ENCODE measurements around the gene TAS2R10. TPM values are rescaled to one million over a fixed set of nuclear protein-coding genes. Genes with fewer than 3 reads are reported as not detected.

Gene TAS2R10
- total and polyA plus RNA-seq, 4 donors: 0.14 to 3.0 (median 0.40) TPM; not detected in 1

DNA sequence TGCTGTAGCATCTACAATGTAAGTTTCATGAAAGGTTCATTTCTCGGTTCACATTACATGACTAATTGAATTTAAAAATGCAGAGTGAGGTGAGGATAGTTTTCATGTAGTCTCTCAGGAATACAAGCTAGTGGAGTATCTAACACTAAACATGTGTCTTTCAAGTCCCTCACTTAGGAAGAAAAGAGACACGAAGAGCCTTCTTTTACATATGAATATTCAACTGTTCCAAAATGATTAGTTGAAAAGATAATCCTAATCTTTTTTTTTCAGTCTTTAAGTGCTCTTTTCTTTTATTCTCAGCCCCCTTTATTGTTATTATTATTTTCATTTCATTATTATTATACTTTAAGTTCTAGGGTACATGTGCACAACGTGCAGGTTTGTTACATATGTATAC lies 12.3 kb upstream of the TAS2R10 start:
- Histone ChIP-seq H3K36me3 (ENCODE audit: control insufficient read depth in 4 of 4, insufficient read depth in 3 of 4, low read depth in 1 of 4, low read length in 3 of 4) (no peaks in the 10 kb centered on the region), H3K9ac (ENCODE audit: low read depth in 1 of 2, low read length in 2 of 2) (no peak overlapping the region), H3K27me3 (ENCODE audit: control insufficient read depth in 4 of 4, insufficient read depth in 4 of 4, low read length in 3 of 4) (no peaks in the 10 kb centered on the region), H3K9me3 (ENCODE audit: control insufficient read depth in 4 of 4, low read length in 3 of 4) (peaks cover 0 to 2% (median 0%) of the 10 kb centered on the region in 4 donors), H3K27ac (ENCODE audit: low read depth in 1 of 2, low read length in 2 of 2) (no peak overlapping the region), H3K4me3 (ENCODE audit: low read depth in 1 of 3, low read length in 3 of 3) (no peak overlapping the region), H3K4me1 (ENCODE audit: control insufficient read depth in 4 of 4, insufficient read depth in 4 of 4, low read length in 3 of 4) (no peaks in the 10 kb centered on the region)
- TF ChIP-seq GABPA (IDR thresholded peaks at IDR 0.05 in 1 of 2, conservative IDR thresholded peaks at IDR 0.05 in 1 of 2): no peak
- no peak for DNase-seq (ENCODE audit: low spot score)
- WGBS: 90% methylated on average over 3 of the region's 3 CpGs

DNA sequence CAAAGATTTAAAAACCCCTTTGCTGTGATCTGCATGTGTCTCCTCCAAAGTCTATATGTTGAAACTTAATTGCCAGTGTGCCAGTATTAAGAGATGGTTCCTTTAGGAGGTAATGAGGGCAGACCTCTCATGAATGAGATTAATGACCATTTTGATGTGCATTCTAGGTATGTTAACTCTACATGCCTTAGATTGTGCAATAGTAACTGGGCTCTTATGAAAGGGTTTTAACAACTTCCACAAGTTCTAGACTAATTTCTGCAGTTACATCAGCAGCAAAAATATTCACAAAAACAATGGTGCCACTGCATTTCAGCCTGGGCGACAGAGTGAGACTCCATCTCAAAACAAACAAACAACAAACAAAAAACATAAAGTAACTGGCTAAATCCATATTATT lies 3.8 kb upstream of the TAS2R10 start:
- Histone ChIP-seq H3K4me1 (ENCODE audit: control insufficient read depth in 4 of 4, insufficient read depth in 4 of 4, low read length in 3 of 4) (no peaks in the 10 kb centered on the region), H3K36me3 (ENCODE audit: control insufficient read depth in 4 of 4, insufficient read depth in 3 of 4, low read depth in 1 of 4, low read length in 3 of 4) (no peaks in the 10 kb centered on the region), H3K27ac (ENCODE audit: low read depth in 1 of 2, low read length in 2 of 2) (no peak overlapping the region), H3K4me3 (ENCODE audit: low read depth in 1 of 3, low read length in 3 of 3) (no peak overlapping the region), H3K27me3 (ENCODE audit: control insufficient read depth in 4 of 4, insufficient read depth in 4 of 4, low read length in 3 of 4) (no peaks in the 10 kb centered on the region), H3K9ac (ENCODE audit: low read depth in 1 of 2, low read length in 2 of 2) (no peak overlapping the region), H3K9me3 (ENCODE audit: control insufficient read depth in 4 of 4, low read length in 3 of 4) (no peaks in the 10 kb centered on the region)
- DNase-seq (ENCODE audit: low spot score): no peak
- WGBS: 94% methylated on average over 1 of the region's 1 CpG
- TF ChIP-seq, protein P1, sequence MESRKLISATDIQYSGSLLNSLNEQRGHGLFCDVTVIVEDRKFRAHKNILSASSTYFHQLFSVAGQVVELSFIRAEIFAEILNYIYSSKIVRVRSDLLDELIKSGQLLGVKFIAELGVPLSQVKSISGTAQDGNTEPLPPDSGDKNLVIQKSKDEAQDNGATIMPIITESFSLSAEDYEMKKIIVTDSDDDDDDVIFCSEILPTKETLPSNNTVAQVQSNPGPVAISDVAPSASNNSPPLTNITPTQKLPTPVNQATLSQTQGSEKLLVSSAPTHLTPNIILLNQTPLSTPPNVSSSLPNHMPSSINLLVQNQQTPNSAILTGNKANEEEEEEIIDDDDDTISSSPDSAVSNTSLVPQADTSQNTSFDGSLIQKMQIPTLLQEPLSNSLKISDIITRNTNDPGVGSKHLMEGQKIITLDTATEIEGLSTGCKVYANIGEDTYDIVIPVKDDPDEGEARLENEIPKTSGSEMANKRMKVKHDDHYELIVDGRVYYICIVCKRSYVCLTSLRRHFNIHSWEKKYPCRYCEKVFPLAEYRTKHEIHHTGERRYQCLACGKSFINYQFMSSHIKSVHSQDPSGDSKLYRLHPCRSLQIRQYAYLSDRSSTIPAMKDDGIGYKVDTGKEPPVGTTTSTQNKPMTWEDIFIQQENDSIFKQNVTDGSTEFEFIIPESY (IDR thresholded peaks at IDR 0.05): no peak
- no peak for TF ChIP-seq YY1 (IDR thresholded peaks at IDR 0.05)
- TF ChIP-seq, protein P2, sequence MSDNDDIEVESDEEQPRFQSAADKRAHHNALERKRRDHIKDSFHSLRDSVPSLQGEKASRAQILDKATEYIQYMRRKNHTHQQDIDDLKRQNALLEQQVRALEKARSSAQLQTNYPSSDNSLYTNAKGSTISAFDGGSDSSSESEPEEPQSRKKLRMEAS (IDR thresholded peaks at IDR 0.05): no peak
- no peak for TF ChIP-seq HNF4G (IDR thresholded peaks at IDR 0.05)
- no peak for TF ChIP-seq JUND (IDR thresholded peaks at IDR 0.05)
- TF ChIP-seq FOXA2 (IDR thresholded peaks at IDR 0.05): no peak
- no peak for TF ChIP-seq NR2F2 (IDR thresholded peaks at IDR 0.05)
- TF ChIP-seq GABPA (IDR thresholded peaks at IDR 0.05 in 1 of 2, conservative IDR thresholded peaks at IDR 0.05 in 1 of 2): no peak

DNA sequence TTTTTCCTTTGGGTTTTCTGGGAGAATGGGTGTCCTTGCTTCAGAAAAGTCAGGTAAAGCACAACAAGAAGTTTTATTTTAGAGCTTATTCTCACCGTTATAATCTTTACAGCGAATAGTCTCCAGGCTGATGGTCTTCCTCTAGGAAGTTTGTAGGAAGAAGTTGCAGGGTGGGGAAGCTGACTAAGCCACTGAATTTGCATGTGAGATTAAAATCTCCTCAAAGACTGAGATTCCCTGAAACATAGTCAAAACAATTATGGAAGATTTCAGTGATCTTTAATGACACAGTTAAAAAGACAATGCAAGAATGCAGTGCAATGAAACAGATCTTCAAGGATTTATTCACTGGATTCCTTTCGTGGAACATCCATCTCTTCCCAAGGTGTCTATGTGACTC lies 1.2 kb downstream of the TAS2R10 start:
- Histone ChIP-seq H3K36me3 (ENCODE audit: control insufficient read depth in 4 of 4, insufficient read depth in 3 of 4, low read depth in 1 of 4, low read length in 3 of 4) (no peaks in the 10 kb centered on the region), H3K4me3 (ENCODE audit: low read depth in 1 of 3, low read length in 3 of 3) (no peak overlapping the region), H3K9me3 (ENCODE audit: control insufficient read depth in 4 of 4, low read length in 3 of 4) (no peaks in the 10 kb centered on the region), H3K27ac (ENCODE audit: low read depth in 1 of 2, low read length in 2 of 2) (no peak overlapping the region), H3K27me3 (ENCODE audit: control insufficient read depth in 4 of 4, insufficient read depth in 4 of 4, low read length in 3 of 4) (no peaks in the 10 kb centered on the region), H3K9ac (ENCODE audit: low read depth in 1 of 2, low read length in 2 of 2) (no peak overlapping the region), H3K4me1 (ENCODE audit: control insufficient read depth in 4 of 4, insufficient read depth in 4 of 4, low read length in 3 of 4) (no peaks in the 10 kb centered on the region)
- 87% methylated on average over 3 of the region's 3 CpGs for WGBS
- DNase-seq (ENCODE audit: low spot score): no peak
- TF ChIP-seq HNF4A (conservative IDR thresholded peaks at IDR 0.05) (no peak), SP1 (IDR thresholded peaks at IDR 0.05) (no peak), NR2F2 (IDR thresholded peaks at IDR 0.05) (no peak), RAD21 (IDR thresholded peaks at IDR 0.05) (no peak), FOXA2 (IDR thresholded peaks at IDR 0.05) (no peak), GABPA (IDR thresholded peaks at IDR 0.05 in 1 of 2, conservative IDR thresholded peaks at IDR 0.05 in 1 of 2) (no peak)
- TF ChIP-seq, protein P3, sequence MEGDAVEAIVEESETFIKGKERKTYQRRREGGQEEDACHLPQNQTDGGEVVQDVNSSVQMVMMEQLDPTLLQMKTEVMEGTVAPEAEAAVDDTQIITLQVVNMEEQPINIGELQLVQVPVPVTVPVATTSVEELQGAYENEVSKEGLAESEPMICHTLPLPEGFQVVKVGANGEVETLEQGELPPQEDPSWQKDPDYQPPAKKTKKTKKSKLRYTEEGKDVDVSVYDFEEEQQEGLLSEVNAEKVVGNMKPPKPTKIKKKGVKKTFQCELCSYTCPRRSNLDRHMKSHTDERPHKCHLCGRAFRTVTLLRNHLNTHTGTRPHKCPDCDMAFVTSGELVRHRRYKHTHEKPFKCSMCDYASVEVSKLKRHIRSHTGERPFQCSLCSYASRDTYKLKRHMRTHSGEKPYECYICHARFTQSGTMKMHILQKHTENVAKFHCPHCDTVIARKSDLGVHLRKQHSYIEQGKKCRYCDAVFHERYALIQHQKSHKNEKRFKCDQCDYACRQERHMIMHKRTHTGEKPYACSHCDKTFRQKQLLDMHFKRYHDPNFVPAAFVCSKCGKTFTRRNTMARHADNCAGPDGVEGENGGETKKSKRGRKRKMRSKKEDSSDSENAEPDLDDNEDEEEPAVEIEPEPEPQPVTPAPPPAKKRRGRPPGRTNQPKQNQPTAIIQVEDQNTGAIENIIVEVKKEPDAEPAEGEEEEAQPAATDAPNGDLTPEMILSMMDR (IDR thresholded peaks at IDR 0.05; ENCODE audit: low read depth, low read length, missing input control): no peak
- TF ChIP-seq, protein P4, sequence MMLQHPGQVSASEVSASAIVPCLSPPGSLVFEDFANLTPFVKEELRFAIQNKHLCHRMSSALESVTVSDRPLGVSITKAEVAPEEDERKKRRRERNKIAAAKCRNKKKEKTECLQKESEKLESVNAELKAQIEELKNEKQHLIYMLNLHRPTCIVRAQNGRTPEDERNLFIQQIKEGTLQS (IDR thresholded peaks at IDR 0.05): no peak
- TF ChIP-seq, protein P5, sequence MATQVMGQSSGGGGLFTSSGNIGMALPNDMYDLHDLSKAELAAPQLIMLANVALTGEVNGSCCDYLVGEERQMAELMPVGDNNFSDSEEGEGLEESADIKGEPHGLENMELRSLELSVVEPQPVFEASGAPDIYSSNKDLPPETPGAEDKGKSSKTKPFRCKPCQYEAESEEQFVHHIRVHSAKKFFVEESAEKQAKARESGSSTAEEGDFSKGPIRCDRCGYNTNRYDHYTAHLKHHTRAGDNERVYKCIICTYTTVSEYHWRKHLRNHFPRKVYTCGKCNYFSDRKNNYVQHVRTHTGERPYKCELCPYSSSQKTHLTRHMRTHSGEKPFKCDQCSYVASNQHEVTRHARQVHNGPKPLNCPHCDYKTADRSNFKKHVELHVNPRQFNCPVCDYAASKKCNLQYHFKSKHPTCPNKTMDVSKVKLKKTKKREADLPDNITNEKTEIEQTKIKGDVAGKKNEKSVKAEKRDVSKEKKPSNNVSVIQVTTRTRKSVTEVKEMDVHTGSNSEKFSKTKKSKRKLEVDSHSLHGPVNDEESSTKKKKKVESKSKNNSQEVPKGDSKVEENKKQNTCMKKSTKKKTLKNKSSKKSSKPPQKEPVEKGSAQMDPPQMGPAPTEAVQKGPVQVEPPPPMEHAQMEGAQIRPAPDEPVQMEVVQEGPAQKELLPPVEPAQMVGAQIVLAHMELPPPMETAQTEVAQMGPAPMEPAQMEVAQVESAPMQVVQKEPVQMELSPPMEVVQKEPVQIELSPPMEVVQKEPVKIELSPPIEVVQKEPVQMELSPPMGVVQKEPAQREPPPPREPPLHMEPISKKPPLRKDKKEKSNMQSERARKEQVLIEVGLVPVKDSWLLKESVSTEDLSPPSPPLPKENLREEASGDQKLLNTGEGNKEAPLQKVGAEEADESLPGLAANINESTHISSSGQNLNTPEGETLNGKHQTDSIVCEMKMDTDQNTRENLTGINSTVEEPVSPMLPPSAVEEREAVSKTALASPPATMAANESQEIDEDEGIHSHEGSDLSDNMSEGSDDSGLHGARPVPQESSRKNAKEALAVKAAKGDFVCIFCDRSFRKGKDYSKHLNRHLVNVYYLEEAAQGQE (IDR thresholded peaks at IDR 0.05): no peak
